WERI-Rb-1 (cell line): Measurements from ENCODE around the gene EYA2.
"Not testable (repeated sequence)": the region's sequence is repeated elsewhere in the genome, so short reads cannot be mapped to it uniquely, and the experiment has no call there.

Experiments
- DNase-seq: peaks from one replicate; pipeline ENCODE4 v3.0.0-alpha.2; 2020
- H3K27ac ChIP-seq: fragments of 250-450 bp; sonication (Bioruptor Pico); 2 replicates; pipeline ENCODE4 v1.5.1; 2020; ENCODE audit warnings: mild to moderate bottlenecking, moderate library complexity
- H3K27me3 ChIP-seq: fragments of 250-450 bp; sonication (Bioruptor Pico); 2 replicates; pipeline ENCODE4 v1.5.1; 2021; ENCODE audit warnings: mild to moderate bottlenecking, low read depth, moderate library complexity; ENCODE audit not compliant: insufficient read depth, severe bottlenecking
- H3K36me3 ChIP-seq: fragments of 250-450 bp; sonication (Bioruptor Pico); 2 replicates; pipeline ENCODE4 v1.5.1; 2020; ENCODE audit warnings: mild to moderate bottlenecking, moderate library complexity
- H3K4me3 ChIP-seq: 2 replicates; pipeline ENCODE4 v1.5.1; 2011; ENCODE audit warnings: low read depth, mild to moderate bottlenecking, control low read depth, low read length
- H3K9me3 ChIP-seq: fragments of 250-450 bp; sonication (Bioruptor Pico); 2 replicates; pipeline ENCODE4 v1.5.1; 2021; ENCODE audit warnings: mild to moderate bottlenecking, moderate library complexity; ENCODE audit not compliant: severe bottlenecking
- CTCF ChIP-seq: IDR thresholded peaks from 2 replicates; pipeline ENCODE4 v1.5.1; 2011; ENCODE audit warnings: low read depth, mild to moderate bottlenecking, control low read depth, inconsistent platforms, low read length

The EYA2 gene

GRCh38 chr20:47205577-47206123 is 311.0 kb downstream of the EYA2 start:
- H3K27ac ChIP-seq: peak overlapping the region; percentile 48
- H3K36me3 ChIP-seq: peaks cover 16% of the 10 kb centered on the region
- no peaks in the 10 kb centered on the region for H3K9me3 ChIP-seq
- no peaks in the 10 kb centered on the region for H3K27me3 ChIP-seq
- TF ChIP-seq CTCF: peak; percentile 80
- peak; percentile 70 for DNase-seq
- H3K4me3 ChIP-seq: no peak overlapping the region

- H3K4me3 ChIP-seq, H3K9me3 ChIP-seq, DNase-seq, H3K27me3 ChIP-seq: not testable (repeated sequence)
- H3K36me3 ChIP-seq: peaks cover 25% of the 10 kb centered on the region
- H3K27ac ChIP-seq: peak overlapping the region; percentile 48
Observed at GRCh38 chr20:47206552-47206951, 311.9 kb downstream of the EYA2 start.

- no peaks in the 10 kb centered on the region for H3K27me3 ChIP-seq
- peaks cover 30% of the 10 kb centered on the region for H3K36me3 ChIP-seq
- H3K9me3 ChIP-seq: no peaks in the 10 kb centered on the region
- peak; percentile 21 for DNase-seq
- H3K4me3 ChIP-seq: no peak overlapping the region
- peak overlapping the region; percentile 48 for H3K27ac ChIP-seq
- no peak for TF ChIP-seq CTCF
Observed at GRCh38 chr20:47206962-47207641, 312.5 kb downstream of the EYA2 start.

GRCh38 chr20:47208534-47209174 is 314.0 kb downstream of the EYA2 start:
- no peak for DNase-seq
- no peaks in the 10 kb centered on the region for H3K9me3 ChIP-seq
- TF ChIP-seq CTCF: no peak
- no peak overlapping the region for H3K27ac ChIP-seq
- H3K36me3 ChIP-seq: peaks cover 45% of the 10 kb centered on the region
- no peaks in the 10 kb centered on the region for H3K27me3 ChIP-seq
- H3K4me3 ChIP-seq: no peak overlapping the region

GRCh38 chr20:47209982-47210381 is 315.3 kb downstream of the EYA2 start:
- no peaks in the 10 kb centered on the region for H3K9me3 ChIP-seq
- TF ChIP-seq CTCF: no peak
- no peak for DNase-seq
- peaks cover 58% of the 10 kb centered on the region for H3K36me3 ChIP-seq
- H3K4me3 ChIP-seq: no peak overlapping the region
- H3K27me3 ChIP-seq: no peaks in the 10 kb centered on the region
- H3K27ac ChIP-seq: no peak overlapping the region

GRCh38 chr20:47210470-47210869 is 315.8 kb downstream of the EYA2 start:
- no peak overlapping the region for H3K27ac ChIP-seq
- H3K9me3 ChIP-seq: no peaks in the 10 kb centered on the region
- TF ChIP-seq CTCF: no peak
- no peaks in the 10 kb centered on the region for H3K27me3 ChIP-seq
- no peak overlapping the region for H3K4me3 ChIP-seq
- peaks cover 61% of the 10 kb centered on the region for H3K36me3 ChIP-seq
- no peak for DNase-seq
